IPS DF 4.7 (cell line): ENCODE measurements around the gene XRN1.
"Not testable (repeated sequence)": the region's sequence is repeated elsewhere in the genome, so short reads cannot be mapped to it uniquely, and the experiment has no call there.

Source experiments
- DNase-seq: peaks from one replicate; pipeline ENCODE4 v3.0.0-alpha.2; 2013; ENCODE audit warnings: low spot score; ENCODE audit errors: extremely low read depth

The XRN1 gene, protein sequence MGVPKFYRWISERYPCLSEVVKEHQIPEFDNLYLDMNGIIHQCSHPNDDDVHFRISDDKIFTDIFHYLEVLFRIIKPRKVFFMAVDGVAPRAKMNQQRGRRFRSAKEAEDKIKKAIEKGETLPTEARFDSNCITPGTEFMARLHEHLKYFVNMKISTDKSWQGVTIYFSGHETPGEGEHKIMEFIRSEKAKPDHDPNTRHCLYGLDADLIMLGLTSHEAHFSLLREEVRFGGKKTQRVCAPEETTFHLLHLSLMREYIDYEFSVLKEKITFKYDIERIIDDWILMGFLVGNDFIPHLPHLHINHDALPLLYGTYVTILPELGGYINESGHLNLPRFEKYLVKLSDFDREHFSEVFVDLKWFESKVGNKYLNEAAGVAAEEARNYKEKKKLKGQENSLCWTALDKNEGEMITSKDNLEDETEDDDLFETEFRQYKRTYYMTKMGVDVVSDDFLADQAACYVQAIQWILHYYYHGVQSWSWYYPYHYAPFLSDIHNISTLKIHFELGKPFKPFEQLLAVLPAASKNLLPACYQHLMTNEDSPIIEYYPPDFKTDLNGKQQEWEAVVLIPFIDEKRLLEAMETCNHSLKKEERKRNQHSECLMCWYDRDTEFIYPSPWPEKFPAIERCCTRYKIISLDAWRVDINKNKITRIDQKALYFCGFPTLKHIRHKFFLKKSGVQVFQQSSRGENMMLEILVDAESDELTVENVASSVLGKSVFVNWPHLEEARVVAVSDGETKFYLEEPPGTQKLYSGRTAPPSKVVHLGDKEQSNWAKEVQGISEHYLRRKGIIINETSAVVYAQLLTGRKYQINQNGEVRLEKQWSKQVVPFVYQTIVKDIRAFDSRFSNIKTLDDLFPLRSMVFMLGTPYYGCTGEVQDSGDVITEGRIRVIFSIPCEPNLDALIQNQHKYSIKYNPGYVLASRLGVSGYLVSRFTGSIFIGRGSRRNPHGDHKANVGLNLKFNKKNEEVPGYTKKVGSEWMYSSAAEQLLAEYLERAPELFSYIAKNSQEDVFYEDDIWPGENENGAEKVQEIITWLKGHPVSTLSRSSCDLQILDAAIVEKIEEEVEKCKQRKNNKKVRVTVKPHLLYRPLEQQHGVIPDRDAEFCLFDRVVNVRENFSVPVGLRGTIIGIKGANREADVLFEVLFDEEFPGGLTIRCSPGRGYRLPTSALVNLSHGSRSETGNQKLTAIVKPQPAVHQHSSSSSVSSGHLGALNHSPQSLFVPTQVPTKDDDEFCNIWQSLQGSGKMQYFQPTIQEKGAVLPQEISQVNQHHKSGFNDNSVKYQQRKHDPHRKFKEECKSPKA (N-terminal part only)

DNA sequence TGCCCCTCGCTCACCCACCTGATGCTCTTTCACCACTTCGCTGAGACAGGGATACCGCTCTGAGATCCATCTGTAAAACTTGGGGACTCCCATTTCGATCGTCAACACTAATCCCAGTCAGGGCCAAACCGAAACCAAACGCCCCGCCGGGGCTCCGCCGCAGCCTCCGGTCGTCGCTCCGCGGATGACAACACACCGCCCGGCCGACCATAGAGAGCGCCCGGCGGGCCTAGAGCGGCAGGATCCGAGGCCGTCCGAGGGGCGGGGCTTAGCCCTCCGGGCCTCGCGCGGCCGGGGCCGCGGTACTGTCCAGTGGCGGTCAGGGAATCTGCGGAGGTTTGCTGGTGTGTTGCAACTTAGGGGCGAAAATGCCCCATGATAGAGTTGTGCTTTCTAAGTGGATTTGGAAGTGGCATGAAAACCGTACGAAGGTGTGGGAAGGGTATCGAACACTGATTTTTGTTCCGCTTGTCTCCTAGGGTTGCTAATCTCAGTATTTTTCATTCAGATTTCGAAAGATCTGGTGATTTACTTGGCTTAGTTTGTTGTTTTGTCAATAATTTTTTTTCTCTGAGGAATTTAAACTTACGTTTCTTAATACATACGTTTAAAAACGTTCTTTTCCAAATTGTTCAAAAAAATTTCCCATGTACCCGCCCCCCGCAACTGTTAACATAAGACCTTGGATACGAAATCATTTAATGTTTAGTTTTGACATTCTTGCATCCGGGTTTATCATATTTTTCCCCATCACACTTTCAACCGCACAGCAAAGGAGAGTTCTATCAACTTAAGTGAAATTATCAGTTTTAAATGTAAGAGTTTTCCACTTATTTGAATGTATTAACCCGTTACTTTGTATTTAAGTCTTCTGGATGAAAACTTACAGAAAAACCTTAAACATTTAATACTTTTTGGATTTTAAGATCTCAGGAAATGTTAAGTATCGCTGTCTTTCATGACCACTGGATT lies at the start of gene XRN1:
XRN1 (minus strand) TSS at position 186 of the 972 bp plus-strand sequence; CDS start at position 93, 93 bp downstream.
- peak; percentile 44 for DNase-seq

DNA sequence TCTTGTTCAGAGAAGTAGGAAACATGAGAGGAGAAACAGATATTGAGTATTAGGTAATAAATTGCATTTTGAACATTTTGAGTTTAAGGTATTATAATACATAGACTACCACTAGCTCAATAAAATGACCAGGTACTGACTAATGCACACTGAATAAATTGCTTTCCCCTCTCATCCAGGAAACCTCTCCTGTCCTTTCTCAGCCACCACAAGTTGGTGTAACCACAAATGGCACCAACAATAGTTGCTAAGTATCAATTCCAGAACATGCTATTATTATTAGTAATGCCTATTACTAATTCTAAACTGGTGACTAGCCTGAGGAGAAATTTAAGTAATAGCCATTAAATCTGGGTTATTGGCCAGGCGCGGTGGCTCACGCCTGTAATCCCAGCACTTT lies 47.3 kb upstream of the XRN1 start:
- no peak for DNase-seq

DNA sequence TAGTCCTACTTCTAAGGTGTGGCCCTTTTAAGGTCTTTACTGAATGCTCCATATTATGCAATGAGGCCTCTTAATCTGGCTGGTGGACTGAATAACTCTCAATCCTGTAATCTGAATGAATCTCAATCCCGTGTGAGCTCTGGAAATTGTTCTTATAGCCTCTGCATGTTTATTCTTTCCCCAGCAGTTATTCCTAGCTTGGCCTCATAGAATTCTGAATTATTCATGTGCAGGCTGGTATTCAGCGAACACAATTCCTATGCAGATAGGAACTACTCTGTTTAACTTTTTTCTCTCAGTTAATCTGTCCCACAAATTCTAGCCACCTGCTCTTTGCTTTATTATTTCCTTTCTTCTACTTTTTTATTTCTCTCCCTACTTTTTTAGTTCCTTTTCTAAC lies 44.3 kb upstream of the XRN1 start:
- DNase-seq = no peak

DNA sequence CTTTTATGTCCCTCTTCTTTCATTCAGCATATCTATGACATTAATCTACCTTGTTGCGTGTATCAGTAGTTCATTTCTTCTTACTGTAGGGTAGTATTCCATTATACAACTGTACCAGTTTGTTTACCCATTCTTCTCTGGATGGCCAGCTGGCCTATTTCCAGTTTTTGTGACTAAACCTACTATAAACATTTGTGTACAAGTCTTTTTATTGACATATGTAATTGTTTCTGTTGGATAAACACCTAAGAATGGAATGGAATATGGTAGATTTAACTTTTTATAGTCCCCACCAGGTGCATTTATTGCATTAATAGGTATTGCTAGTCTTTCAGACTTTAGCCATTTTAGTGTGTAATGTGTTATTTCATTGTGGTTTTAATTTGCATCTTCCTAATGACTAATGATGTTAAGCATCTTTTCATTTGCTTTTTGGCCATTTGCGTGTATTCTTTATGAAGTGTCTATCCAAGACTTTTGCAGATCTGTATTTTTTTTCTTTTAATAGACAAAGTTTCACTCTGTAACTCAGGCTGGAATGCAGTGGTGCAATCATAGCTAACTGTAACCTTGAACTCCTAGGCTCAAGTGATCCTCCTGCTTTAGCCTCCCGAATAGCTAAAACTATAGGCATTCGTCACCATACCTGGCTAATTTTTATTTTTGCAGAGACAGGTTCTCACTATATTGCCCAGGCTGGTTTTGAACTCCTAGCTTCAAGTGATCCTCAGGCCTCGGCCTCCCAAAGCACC lies 41.9 kb upstream of the XRN1 start:
- no peak for DNase-seq

DNA sequence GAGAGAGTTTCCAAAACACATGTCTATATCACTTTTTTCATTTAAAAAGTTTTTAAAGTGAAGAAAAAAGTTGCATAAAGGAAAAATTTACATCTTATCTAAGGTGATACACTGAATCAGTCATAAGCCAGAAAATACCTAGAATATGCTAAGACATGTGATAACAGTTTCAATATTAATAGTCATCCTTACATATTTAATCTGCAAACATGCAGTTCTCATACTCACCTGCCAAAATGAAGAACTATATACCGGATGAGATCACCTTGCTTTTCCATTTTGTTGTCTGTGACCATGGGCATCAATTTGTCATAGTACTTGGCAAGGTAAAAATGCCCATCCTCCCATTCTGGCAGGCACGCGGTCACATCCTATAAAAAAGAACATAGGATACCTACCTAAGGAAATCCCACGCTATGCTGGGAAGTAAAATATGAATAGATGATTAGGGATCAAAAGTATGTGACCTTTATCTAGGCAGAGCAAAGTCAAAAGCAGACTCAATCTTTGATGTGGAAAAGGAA lies 37.1 kb upstream of the XRN1 start:
- no peak for DNase-seq

DNA sequence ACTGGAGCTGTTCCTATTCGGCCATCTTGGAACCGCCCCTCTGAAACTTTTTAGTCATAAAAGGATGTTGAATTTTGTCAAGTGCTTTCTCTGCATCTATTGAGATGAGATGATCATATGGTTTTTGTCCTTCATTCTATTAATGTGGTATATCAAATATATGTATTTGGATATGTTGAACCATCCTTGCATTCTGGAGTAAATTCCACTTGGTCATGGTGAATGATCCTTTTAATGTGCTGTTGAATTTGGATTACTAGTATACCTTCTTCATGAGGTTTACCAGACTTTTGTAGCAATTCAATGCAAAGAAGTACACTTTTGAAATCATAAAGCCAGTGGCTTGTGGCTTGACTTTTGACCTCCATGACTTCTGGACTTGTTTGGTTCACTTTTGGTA lies 33.4 kb upstream of the XRN1 start:
- no peak for DNase-seq

DNA sequence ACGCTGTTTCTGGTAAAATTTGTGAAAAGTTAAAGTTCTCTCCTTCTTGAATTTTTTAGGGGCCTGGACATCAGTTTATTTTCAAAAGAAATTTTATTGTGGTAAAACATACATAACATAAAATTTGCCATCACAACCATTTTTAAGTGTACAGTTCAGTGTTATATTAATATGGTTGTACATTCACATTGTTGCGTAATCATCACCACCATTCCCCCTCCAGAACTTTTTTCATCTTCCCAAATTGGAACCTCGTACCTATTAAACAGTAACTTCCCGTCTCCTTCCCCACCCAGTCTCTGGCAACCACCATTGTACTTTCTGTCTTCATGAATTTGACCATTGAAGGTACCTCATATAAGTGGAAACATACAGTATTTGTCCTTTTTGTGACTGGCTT lies 23.0 kb upstream of the XRN1 start:
- DNase-seq = no peak

DNA sequence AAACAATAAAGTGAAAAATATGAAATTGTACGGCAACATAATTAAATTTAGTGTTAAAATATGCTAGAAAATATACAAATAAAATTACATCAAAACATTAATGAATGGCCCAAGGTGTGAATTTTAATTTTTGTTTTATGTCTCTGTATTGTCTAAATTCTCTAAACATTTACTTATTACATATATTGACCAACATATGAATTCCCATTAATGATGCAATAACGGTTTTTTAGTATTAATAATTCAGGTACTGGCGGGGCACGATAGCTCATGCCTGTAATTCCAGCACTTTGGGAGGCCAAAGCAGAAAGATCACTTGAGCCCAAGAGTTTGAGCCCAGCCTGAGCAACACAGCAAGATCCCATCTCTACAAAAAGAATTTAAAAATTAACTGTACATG lies 20.6 kb upstream of the XRN1 start:
- DNase-seq = no peak

DNA sequence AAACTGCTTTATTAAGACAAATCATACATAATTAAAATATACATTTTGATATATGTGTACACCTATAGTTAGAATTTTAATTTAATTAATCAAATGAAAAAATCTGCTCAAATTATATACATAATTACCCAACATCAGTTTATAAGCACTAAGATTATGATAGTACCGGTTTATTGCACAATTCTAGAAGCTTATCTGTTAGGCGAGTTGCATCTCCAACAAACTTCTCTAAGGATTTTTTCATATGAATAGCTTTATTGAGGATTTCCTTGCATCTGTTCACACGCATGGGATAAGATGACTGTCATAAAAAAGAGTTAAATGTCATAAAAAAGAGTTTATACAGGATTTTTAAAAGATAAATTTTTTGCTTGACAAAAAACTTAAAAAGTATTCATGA lies 19.9 kb upstream of the XRN1 start:
- DNase-seq = no peak

DNA sequence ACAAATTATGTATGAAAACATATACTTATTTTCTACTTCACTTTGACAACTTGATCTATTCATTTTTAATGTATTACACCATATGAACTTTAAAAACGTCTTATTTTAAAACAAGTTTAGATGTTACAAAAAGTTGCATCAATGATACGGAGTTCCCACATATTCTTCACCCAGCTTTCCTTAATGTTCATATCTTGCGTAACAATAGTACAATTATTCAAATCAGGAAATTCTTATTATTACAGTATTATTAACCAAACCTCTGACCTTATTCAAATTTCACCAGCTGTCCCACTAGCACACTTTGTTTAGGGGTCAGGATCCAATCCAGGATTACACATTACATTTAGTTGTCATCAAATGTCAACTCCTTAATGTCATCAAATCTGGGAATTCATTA lies 12.9 kb upstream of the XRN1 start:
- DNase-seq = no peak

DNA sequence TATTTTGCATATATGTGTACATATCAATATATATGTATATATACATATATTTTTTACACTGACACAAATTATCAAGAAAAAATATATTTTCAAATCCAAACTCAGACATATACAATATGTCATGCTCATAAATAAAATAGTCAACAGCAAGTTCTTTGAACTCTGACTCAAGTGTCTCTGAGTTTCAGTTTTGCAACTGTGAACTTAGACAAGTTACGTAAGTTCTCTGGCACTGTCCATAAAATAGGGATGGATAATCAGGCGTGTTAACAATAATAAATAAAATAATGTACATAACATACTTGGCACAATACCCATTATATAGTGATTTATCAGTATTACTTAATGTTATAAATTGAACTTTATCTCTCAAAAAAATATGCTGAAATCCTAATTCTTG lies 12.1 kb upstream of the XRN1 start:
- no peak for DNase-seq

DNA sequence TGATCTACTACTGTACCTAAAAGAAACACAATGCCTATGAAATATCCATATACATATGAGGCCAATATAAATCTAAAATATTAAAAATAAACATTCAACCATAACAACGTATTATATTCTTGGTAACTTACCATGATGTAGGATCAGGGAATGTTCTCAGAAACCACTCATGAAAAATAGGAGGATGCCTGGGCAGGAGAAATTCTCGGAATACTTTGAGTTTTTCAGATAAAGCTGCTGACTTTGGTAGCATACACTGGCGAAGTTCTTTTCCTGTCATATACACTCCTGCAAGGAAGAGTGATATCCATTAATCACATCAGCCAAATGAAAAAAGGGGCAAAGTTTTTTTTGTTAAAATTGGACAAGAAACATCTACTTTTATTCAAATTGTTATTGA lies 11.3 kb upstream of the XRN1 start:
- DNase-seq = no peak

DNA sequence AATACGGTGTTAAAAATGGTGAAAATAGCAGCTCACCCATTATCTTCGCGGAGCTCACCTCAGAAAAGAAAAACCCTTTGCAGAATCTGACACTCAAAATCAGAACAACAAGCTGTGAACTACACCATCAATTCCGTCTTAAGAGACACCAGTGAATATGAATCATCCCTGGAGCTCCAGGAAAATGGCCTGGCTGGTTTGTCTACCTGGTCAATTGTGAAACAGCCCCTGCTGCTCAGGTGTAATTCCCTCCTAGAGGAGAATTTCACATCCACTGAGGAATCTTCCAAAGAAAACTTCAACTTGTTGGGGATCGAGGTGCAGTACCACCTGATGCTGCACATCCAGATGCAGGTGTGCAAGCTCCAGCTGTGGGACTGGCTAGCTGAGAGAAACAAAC lies 3.0 kb upstream of the XRN1 start:
- DNase-seq = no peak

DNA sequence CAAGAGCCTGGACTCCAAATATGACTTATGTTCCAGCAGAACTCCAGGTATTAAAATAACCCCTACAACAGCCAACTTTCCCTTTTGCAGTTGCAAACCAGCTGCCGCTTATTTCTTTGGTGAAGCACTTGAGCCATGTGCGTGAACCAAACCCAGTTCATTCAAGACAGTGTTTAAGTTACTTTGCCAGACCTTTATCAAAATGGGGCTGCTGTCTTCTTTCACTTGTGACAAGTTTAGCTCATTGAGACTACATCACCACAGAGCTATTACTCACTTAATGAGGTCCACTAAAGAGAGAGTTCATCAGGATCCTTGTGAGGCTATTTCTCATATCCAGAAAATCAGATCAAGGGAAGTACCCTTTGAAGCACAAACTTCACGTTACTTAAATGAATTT lies 2.4 kb upstream of the XRN1 start:
- DNase-seq = no peak

DNA sequence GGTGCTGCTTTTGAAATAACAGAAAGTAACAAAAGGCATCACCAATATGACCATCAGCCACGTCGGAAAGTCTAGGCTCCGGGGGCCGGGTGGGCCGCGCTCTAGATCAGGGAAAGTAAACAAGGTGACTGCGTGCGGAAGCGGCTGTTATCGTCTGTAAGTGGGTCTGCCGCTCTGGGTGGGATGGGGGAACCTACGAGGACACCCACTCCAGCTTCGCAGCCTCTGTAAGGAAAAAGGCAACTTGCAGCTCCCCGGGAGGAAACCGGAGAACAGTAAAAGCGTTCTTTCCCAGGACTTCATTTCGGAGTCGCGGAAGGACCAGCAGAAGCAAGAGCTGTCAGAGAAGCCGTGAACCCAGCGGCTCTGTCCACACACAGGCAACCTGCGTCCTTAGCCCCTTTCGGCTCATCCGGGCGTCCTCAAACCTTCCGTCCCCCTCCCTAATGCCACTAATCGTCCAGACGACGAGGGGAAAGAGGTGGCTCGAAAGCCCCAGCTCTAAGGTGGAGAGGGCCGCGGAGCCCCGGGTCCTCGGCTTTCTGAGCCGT lies 461 bp downstream of the XRN1 start:
- DNase-seq = no peak

DNA sequence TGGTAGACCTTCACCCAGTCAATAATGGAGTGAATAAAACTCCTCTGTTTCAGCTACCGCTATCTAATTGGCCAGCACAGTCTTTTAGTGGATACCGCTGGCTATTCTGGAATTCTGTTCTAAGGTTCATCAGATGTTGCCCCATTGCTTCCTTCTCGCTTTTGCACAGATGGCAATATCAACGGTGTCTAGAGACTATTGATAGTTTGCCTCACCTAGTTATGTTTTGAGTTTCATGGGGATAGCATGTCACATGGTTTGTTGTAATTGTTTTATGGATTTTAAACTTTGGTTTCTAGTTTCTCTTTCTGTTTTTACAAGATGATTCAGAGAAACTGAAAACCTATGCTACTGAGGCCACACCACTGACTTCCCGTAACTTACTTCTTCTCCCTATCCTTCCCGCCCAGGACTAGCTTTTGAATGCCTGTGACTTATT lies 2.0 kb downstream of the XRN1 start:
- no peak for DNase-seq

DNA sequence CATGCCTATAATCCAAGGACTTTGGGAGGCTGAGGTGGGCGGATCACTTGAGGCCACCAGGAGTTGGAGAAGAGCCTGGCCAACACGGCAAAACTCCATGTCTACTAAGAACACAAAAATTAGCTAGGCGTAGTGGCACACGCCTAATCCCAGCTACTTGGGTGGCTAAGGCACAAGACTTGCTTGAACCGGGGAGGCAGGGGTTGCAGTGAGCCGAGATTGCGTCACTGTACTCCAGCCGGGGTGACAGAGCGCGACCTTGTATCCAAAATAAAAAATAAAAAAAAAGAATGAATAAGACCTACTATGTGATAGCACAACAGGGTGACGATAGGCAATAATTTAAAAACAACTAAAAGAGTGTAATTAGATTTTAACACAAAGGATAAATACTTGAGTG lies 3.5 kb downstream of the XRN1 start:
- DNase-seq = no peak

DNA sequence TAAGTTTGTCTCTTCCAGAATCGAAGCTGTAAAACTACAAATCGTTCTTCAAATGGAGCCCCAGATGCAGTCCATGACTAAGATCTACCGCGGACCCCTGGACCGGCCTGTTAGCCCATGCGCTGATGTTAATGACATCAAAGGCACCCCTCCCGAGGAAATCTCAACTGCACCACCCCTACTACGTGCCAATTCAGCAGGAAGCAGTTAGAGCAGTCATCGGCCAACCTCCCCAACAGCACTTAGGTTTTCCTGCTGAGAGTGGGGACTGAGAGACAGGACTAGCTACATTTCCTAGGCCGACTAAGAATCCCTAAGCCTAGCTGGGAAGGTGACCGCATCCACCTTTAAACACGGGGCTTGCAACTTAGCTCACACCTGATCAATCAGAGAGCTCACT lies 4.8 kb downstream of the XRN1 start:
- DNase-seq = not testable (repeated sequence)
